ENCODE results near the gene MEGF6.

Gene MEGF6

GRCh38 chr1:3600354-3600753, 11.0 kb downstream of the MEGF6 start:
- no peak for ATAC-seq
- TF ChIP-seq TOX (CRISPR knock-in tag; IDR thresholded peaks at IDR 0.05; ENCODE audit: borderline replicate concordance) (no peak), ESRRG (CRISPR knock-in tag; IDR thresholded peaks at IDR 0.05) (no peak), BACH2 (CRISPR knock-in tag; IDR thresholded peaks at IDR 0.05; ENCODE audit: borderline replicate concordance) (no peak), ZNF70 (CRISPR knock-in tag; IDR thresholded peaks at IDR 0.05) (no peak), ZFP3 (CRISPR knock-in tag; IDR thresholded peaks at IDR 0.05) (no peak), TCF4 (CRISPR knock-in tag; IDR thresholded peaks at IDR 0.05; ENCODE audit: borderline replicate concordance) (no peak), POU6F1 (CRISPR knock-in tag; IDR thresholded peaks at IDR 0.05; ENCODE audit: borderline replicate concordance, low read depth) (no peak), SNAI2 (CRISPR knock-in tag; IDR thresholded peaks at IDR 0.05) (no peak), ZC3H10 (CRISPR knock-in tag; IDR thresholded peaks at IDR 0.05) (no peak), ZNF565 (CRISPR knock-in tag; conservative IDR thresholded peaks at IDR 0.05; ENCODE audit: low read depth) (no peak), CREB5 (CRISPR knock-in tag; IDR thresholded peaks at IDR 0.05; ENCODE audit: low read depth) (no peak), GLIS3 (CRISPR knock-in tag; IDR thresholded peaks at IDR 0.05) (no peak), CSDC2 (CRISPR knock-in tag; IDR thresholded peaks at IDR 0.05) (no peak), RARB (CRISPR knock-in tag; IDR thresholded peaks at IDR 0.05) (no peak)

GRCh38 chr1:3599816-3600215, 11.5 kb downstream of the MEGF6 start:
- ATAC-seq, result no peak
- TF ChIP-seq RARB (CRISPR knock-in tag; IDR thresholded peaks at IDR 0.05), result no peak
- TF ChIP-seq CREB5 (CRISPR knock-in tag; IDR thresholded peaks at IDR 0.05; ENCODE audit: low read depth), result no peak

- peak; percentile 15; the same call in 2 of the 3 replicates for ATAC-seq
- TF ChIP-seq ZNF565 (CRISPR knock-in tag; conservative IDR thresholded peaks at IDR 0.05; ENCODE audit: low read depth), result no peak
- no peak for TF ChIP-seq PATZ1 (CRISPR knock-in tag; IDR thresholded peaks at IDR 0.05; ENCODE audit: borderline replicate concordance)
- TF ChIP-seq TOX (CRISPR knock-in tag; IDR thresholded peaks at IDR 0.05; ENCODE audit: borderline replicate concordance), result no peak
- no peak for TF ChIP-seq ZNF8 (CRISPR knock-in tag; IDR thresholded peaks at IDR 0.05)
- TF ChIP-seq ARNTL (CRISPR knock-in tag; IDR thresholded peaks at IDR 0.05; ENCODE audit: borderline replicate concordance, low read depth), result no peak
- no peak for TF ChIP-seq ZNF70 (CRISPR knock-in tag; IDR thresholded peaks at IDR 0.05)
Observed at GRCh38 chr1:3599286-3599811, 12.0 kb downstream of the MEGF6 start.

GRCh38 chr1:3598522-3599285, 12.6 kb downstream of the MEGF6 start:
- TF ChIP-seq ZFP30 (CRISPR knock-in tag; IDR thresholded peaks at IDR 0.05) (no peak), POU6F1 (CRISPR knock-in tag; IDR thresholded peaks at IDR 0.05; ENCODE audit: borderline replicate concordance, low read depth) (no peak), ZFP3 (CRISPR knock-in tag; IDR thresholded peaks at IDR 0.05) (no peak), ZNF8 (CRISPR knock-in tag; IDR thresholded peaks at IDR 0.05) (no peak), ISL1 (CRISPR knock-in tag; IDR thresholded peaks at IDR 0.05) (no peak), SNAI2 (CRISPR knock-in tag; IDR thresholded peaks at IDR 0.05) (no peak), CSDC2 (CRISPR knock-in tag; IDR thresholded peaks at IDR 0.05) (no peak), ZC3H10 (CRISPR knock-in tag; IDR thresholded peaks at IDR 0.05) (no peak), PATZ1 (CRISPR knock-in tag; IDR thresholded peaks at IDR 0.05; ENCODE audit: borderline replicate concordance) (no peak), ESRRG (CRISPR knock-in tag; IDR thresholded peaks at IDR 0.05) (no peak)
- no peak for ATAC-seq

Data from SK-N-SH treated with all-trans-retinoic acid at 6 μM for 48 hours (cell line).